GM12873 (cell line): ENCODE measurements around the gene SMPD3.

Experiments used
- CTCF ChIP-seq: IDR thresholded peaks from 2 replicates; pipeline ENCODE4 v1.5.1; 2012; ENCODE audit warnings: low read depth, mild to moderate bottlenecking, moderate library complexity, low read length, control low read depth; ENCODE audit not compliant: insufficient read depth; ENCODE audit errors: missing control alignments

SMPD3 gene

GRCh38 chr16:68378436-68379415 lies 69.6 kb downstream of the SMPD3 start:
- TF ChIP-seq CTCF, result no peak

GRCh38 chr16:68377667-68378393 lies 70.5 kb downstream of the SMPD3 start:
- no peak for TF ChIP-seq CTCF

- TF ChIP-seq CTCF, result no peak
These were observed 71.1 kb downstream of the SMPD3 start for GRCh38 chr16:68377221-68377620.

- no peak for TF ChIP-seq CTCF
These were observed 71.7 kb downstream of the SMPD3 start for GRCh38 chr16:68376590-68376989.

- TF ChIP-seq CTCF, result no peak
These were observed 72.3 kb downstream of the SMPD3 start for GRCh38 chr16:68375801-68376536.

- no peak for TF ChIP-seq CTCF
These were observed 73.2 kb downstream of the SMPD3 start for GRCh38 chr16:68374961-68375660.
